NCI-H1694 treated with DMSO at 0.1 percent for 48 hours (cell line): ENCODE results near the gene KIR3DL3.
"Not testable (repeated sequence)": the region's sequence is repeated elsewhere in the genome, so short reads cannot be mapped to it uniquely, and the experiment has no call there.

Experiments
- DNase-seq: peaks from one replicate; lab custom pipeline; 2025; lab: John Stamatoyannopoulos, UW

KIR3DL3 gene

DNA sequence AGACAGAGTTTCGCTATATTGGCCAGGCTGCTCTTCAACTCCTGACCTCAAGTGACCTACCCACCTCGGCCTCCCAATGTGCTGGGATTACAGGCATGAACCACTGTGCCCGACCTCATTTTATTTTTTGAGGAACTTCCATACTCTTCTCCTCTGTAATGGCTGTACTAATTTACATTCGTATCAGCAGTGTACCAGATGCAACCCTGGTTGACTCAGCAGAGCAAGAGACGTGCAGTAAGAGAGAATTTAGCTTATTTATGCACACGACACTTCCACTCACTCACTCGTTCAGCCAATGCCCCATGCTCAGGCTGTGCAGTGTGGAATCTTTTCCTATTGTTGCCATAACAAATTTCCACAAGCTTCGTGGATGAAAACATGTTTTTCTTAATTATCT lies 6.9 kb downstream of the KIR3DL3 start:
- DNase-seq: no peak

DNA sequence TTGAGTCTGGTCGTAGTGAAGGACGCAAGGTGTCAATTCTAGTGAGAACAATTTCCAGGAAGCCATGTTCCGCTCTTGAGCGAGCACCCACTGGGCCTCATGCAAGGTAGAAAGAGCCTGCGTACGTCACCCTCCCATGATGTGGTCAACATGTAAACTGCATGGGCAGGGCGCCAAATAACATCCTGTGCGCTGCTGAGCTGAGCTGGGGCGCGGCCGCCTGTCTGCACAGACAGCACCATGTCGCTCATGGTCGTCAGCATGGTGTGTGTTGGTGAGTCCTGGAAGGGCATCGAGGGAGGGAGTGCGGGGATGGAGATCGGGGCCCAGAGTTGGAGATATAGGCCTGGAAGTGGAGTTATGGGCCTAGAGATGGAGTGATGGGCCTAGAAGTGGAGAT lies 14.1 kb downstream of the KIR3DL3 start, which contains the start of gene KIR2DL3:
KIR2DL3 (plus strand) TSS at position 208 of the 400 bp plus-strand sequence; CDS start at position 241, 33 bp downstream.
- DNase-seq: not testable (repeated sequence)

DNA sequence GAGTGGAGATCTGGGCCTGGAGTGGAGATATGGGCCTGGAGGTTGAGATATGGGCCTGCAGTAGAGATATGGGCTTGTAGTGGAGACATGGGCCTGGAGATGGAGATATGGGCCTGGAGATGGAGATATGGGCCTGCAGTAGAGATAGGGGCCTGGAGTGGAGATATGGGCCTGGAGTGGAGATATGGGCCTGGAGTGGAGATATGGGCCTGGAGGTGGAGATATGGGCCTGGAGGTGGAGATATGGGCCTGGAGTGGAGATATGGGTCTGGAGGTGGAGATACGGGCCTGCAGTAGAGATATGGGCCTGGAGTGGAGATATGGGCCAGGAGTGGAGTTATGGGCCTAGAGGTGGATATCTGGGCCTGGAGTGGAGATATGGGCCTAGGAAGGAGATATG lies 14.5 kb downstream of the KIR3DL3 start:
- DNase-seq: no peak

DNA sequence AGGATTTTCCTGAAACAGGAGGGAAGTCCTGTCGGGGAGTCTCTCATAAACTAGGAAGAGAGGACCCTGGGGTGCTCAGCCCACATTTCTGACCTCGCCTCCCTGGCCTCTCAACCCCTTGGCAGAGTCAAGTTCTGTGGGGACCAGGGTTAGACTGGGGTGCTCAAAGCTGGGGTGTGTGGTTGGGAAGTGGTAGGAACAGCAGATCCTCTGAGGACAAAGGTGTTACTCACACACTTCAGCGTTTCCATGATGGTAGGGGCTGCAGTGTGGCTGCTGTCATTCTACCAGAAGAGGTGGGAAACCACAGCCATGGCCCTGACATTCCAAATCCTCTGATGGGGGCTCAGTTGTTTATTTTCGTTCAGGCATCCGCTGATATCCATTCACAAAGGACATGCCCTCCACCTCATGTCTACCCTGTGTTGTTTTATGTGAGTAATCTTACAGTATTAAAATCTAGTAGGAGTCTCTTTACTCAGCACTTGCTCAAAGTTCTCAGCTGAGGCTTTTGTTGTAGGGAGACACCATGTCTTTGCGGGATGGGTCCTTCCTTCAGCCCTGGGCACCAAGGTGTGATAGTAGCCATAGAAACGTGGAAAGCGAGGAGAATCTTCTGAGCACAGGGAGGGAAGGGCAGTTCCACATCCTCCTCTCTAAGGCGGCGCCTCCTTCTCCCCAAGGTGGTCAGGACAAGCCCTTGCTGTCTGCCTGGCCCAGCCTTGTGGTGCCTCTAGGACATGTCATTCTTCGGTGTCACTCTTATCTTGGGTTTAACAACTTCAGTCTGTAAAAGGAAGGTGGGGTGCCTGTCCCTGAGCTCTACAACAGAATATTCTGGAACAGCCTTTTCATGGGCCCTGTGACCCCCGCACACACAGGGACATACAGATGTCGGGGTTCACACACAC lies 15.6 kb downstream of the KIR3DL3 start:
- DNase-seq: no peak

DNA sequence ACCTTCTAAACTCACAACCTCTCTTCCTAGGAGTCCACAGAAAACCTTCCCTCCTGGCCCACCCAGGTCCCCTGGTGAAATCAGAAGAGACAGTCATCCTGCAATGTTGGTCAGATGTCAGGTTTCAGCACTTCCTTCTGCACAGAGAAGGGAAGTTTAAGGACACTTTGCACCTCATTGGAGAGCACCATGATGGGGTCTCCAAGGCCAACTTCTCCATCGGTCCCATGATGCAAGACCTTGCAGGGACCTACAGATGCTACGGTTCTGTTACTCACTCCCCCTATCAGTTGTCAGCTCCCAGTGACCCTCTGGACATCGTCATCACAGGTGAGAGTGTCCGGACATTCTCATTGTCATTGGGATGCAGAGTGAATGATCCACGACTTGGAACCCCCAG lies 17.7 kb downstream of the KIR3DL3 start:
- not testable (repeated sequence) for DNase-seq

DNA sequence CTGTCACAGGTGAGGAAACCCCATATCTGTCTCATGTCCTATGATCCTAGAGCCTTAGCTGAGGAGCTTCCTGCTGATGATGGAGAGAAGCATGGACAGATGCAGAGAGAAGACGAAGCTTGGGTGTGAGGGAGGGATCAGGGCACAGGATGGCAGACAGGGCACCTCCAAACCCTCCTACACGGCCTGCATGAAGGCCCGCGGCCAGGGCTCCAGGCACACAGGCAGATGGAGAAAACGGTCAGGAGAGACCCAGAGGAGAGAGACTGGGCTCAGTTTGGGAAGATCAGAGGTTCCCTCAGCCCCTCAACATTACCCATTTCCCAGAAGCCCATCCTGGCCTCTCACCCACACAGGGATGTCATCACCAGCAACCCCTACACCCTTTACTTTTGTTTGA lies 19.8 kb downstream of the KIR3DL3 start:
- not testable (repeated sequence) for DNase-seq

DNA sequence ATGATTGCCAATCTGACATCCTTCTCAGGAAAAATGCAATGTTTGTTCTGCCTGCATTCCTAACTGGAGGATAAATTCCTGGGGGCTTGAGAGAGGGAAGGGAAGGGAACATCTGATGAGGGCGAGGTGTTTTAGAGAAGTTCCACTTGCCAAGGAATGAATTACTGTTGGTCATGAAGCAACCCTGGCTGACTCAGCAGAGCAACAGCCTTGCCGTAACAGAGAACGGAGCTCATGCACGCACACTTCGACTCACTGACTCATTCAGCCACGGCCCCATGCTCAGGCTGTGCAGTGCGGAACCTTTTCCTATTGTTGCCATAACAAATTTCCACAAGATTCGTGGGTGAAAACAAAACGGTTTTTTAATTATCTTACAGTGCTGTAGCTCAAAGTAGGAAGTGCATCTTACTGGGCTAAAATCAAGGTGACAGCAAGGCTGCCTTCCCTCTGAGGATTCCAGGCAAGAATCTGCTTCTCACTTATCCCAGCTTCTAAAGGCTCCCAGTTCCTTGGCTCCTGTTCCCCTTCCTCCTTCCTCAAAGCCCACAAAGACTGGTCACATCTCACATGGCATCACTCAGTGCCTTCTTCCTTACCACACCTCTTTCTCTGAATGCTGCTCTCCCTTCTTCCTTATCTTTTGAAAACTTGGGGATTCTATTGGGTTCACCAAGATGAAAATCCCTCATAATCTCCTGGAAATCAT lies 23.5 kb downstream of the KIR3DL3 start:
- DNase-seq: not testable (repeated sequence)

DNA sequence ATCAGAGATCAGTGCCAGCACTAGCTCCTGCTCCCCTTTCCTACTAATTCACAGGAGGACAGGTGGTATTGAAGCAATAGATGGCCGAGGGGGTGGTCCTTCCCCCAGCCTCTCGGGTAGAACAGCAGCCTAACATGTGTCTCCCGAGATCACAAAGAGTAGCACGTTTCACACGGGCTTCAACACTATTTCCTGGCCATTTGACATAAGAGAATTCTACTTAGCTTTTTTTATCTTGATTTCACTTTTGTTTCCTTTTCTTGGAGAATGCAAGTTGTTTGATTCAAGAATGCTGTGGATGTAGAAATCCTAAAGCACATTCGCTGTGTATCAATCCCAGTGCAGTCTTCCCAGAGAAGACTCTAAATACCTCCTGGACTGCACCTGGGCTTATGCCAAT lies 26.0 kb downstream of the KIR3DL3 start:
- DNase-seq: not testable (repeated sequence)

DNA sequence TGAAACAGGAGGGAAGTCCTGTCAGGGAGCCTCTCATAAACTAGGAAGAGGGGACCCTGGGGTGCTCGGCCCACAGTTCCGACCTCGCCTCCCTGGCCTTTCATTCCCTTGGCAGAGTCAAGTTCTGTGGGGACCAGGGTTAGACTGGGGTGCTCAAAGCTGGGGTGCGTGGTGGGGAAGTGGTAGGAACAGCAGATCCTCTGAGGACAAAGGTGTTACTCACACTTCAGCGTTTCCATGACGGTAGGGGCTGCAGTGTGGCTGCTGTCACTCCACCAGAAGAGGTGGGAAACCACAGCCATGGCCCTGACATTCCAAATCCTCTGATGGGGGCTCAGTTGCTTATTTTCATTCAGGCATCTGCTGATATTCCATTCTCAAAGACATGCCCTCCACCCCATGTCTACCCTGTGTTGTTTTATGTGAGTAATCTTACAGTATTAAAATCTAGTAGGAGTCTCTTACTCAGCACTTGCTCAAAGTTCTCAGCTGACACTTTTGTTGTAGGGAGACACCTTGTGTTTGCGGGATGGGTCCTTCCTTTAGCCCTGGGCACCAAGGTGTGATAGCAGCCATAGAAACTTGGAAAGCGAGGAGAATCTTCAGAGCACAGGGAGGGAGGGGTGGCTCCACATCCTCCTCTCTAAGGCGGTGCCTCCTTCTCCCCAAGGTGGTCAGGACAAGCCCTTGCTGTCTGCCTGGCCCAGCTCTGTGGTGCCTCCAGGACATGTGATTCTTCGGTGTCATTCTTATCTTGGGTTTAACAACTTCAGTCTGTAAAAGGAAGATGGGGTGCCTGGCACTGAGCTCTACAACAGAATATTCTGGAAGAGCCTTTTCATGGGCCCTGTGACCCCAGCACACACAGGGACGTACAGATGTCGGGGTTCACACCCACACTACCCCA lies 32.2 kb downstream of the KIR3DL3 start:
- DNase-seq: not testable (repeated sequence)

DNA sequence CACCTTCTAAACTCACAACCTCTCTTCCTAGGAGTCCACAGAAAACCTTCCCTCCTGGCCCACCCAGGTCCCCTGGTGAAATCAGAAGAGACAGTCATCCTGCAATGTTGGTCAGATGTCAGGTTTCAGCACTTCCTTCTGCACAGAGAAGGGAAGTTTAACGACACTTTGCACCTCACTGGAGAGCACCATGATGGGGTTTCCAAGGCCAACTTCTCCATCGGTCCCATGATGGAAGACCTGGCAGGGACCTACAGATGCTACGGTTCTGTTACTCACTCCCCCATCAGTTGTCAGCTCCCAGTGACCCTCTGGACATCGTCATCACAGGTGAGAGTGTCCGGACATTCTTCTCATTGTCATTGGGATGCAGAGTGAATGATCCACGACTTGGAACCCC lies 34.3 kb downstream of the KIR3DL3 start:
- not testable (repeated sequence) for DNase-seq

DNA sequence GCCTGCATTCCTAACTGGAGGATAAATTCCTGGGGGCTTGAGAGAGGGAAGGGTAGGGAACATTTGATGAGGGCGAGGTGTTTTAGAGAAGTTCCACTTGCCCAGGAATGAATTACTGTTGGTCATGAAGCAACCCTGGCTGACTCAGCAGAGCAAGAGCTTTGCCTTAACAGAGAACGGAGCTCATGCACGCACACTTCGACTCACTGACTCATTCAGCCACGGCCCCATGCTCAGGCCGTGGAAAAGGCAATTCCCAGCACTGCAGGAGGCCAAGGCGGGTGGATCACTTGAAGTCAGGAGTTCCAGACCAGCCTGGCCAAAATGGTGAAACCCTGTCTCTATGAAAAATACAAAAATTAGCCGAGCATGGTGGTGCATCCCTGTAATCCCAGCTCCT lies 40.0 kb downstream of the KIR3DL3 start:
- not testable (repeated sequence) for DNase-seq

DNA sequence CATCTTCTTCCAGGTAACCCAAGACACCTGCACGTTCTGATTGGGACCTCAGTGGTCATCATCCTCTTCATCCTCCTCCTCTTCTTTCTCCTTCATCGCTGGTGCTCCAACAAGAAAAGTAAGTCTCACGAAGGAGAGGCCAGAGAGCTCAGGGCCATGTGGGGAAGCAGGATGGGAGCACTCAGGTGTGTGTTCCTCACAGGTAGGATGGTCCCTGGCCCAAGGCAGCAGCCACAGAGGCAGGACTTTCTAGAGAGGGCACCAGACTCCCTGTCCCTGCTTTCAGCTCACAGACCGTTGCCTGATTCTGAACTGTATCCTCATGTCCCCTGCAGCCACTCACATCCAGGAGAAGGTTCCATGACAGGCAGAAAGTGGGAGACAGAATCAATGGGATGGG lies 42.2 kb downstream of the KIR3DL3 start:
- DNase-seq: not testable (repeated sequence)

DNA sequence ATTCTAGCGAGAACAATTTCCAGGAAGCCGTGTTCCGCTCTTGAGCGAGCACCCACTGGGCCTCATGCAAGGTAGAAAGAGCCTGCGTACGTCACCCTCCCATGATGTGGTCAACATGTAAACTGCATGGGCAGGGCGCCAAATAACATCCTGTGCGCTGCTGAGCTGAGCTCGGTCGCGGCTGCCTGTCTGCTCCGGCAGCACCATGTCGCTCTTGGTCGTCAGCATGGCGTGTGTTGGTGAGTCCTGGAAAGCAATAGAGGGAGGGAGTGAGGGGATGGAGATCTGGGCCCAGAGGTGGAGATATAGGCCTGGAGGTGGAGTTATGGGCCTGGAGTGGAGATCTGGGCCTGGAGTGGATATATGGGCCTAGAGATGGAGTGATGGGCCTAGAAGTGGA lies 45.4 kb downstream of the KIR3DL3 start, which contains the start of gene KIR2DL1:
KIR2DL1 (plus strand) TSS at position 148 of the 400 bp plus-strand sequence; CDS start at position 206, 58 bp downstream.
- DNase-seq: not testable (repeated sequence)

DNA sequence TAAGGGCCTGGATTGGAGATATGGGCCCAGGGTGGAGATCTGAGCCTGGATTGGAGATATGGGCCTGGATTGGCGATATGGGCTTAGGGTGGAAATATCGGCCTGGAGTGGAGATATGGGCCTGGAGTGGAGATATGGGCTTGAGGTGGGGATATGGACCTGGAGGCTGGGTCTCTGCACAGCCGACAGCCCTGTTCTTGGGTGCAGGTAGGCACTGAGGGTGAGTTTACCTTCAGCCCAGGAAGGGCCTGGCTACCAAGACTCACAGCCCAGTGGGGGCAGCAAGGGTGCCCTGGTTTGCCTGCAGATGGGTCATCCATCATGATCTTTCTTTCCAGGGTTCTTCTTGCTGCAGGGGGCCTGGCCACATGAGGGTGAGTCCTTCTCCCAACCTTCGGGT lies 46.3 kb downstream of the KIR3DL3 start:
- not testable (repeated sequence) for DNase-seq

DNA sequence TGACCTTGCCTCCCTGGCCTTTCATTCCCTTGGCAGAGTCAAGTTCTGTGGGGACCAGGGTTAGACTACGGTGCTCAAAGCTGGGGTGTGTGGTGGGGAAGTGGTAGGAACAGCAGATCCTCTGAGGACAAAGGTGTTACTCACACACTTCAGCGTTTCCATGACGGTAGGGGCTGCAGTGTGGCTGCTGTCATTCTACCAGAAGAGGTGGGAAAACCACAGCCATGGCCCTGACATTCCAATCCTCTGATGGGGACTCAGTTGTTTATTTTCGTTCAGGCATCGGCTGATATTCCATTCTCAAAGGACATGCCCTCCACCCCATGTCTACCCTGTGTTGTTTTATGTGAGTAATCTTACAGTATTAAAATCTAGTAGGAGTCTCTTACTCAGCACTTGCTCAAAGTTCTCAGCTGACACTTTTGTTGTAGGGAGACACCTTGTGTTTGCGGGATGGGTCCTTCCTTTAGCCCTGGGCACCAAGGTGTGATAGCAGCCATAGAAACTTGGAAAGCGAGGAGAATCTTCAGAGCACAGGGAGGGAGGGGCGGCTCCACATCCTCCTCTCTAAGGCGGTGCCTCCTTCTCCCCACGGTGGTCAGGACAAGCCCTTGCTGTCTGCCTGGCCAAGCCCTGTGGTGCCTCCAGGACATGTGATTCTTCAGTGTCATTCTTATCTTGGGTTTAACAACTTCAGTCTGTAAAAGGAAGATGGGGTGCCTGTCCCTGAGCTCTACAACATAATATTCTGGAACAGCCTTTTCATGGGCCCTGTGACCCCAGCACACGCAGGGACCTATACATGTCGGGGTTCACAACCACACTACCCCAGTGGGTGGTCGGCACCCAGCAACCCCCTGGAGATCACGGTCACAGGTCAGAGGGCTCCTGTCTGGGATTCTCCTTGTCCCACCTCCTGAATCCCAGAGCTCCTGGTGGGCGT lies 47.0 kb downstream of the KIR3DL3 start:
- DNase-seq: not testable (repeated sequence)

DNA sequence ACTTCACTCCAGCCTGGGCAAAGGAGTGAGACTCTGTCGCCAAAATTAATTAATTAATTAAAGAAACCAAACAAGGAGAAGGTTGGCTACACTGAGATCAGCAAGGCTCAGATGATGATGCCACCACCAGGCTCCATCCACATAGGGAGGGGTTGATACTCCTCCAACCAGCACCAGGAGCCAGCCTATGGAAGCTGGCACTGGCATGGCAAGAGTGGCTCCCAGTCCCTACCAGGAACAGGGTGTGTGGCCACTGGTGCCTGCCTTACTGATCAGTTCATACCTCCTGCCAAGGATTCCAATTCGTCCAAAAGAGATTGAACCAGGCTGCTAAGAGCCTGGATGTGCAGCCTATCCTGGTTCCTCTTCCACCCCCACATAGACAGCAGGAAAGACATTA lies 48.4 kb downstream of the KIR3DL3 start:
- DNase-seq: not testable (repeated sequence)

DNA sequence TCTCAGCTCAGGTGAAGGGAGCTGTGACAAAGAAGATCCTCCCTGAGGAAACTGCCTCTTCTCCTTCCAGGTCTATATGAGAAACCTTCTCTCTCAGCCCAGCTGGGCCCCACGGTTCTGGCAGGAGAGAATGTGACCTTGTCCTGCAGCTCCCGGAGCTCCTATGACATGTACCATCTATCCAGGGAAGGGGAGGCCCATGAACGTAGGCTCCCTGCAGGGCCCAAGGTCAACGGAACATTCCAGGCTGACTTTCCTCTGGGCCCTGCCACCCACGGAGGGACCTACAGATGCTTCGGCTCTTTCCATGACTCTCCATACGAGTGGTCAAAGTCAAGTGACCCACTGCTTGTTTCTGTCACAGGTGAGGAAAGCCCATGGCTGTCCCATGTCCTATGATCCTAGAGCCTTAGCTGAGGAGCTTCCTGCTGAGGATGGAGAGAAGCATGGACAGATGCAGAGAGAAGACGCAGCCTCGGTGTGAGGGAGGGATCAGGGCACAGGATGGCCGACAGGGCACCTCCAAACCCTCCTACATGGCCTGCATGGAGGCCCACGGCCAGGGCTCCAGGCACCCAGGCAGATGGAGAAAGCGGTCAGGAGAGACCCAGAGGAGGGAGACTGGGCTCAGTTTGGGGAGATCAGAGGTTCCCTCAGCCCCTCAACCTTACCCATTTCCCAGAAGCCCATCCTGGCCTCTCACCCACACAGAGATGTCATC lies 51.0 kb downstream of the KIR3DL3 start:
- not testable (repeated sequence) for DNase-seq

DNA sequence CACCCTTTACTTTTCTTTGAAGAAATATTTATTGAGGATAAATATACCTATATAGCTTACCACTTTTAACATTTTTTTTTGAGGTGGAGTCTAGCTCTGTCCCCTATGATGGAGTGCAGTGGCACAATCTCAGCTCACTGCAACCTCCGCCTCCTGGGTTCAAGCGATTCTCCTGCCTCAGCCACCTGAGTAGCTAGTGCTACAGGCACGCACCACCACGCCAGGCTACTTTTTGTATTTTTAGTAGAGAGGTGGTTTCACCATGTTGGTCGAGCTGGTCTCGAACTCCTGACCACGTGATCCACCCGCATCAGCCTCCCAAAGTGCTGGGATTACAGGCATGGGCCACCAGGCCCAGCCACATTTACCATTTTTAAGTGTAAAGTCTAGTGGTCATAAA lies 51.6 kb downstream of the KIR3DL3 start:
- DNase-seq: not testable (repeated sequence)

DNA sequence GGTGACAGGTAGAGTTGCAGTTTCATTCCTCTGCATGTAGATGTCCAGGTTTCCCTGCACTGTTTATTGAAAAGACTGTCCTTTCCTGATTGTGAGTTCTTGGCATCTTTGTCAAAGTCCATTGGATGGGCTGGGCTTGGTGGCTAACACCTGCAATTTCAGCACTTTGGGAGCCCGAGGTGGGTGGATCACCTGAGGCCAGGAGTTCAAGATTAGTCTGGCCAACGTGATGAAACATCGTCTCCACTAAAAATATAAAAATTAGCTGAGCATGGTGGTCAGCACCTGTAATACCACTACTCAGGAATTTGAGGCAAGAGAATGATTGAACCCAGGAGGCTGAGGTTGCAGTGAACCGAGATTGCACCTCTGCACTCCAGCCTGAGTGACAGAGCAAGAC lies 53.6 kb downstream of the KIR3DL3 start:
- not testable (repeated sequence) for DNase-seq

DNA sequence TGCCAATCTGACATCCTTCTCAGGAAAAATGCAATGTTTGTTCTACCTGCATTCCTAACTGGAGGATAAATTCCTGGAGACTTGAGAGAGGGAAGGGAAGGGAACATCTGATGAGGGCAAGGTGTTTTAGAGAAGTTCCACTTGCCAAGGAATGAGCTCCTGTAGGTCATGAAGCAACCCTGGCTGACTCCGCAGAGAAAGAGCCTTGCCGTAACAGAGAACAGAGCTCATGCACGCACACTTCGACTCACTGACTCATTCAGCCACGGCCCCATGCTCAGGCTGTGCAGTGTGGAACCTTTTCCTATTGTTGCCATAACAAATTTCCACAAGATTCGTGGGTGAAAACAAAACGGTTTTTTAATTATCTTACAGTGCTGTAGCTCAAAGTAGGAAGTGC lies 54.7 kb downstream of the KIR3DL3 start:
- DNase-seq: not testable (repeated sequence)
